Spleen (tissue), 7 donors: Measurements from ENCODE around the gene TTC7B.

Experiments
- CTCF ChIP-seq, 11 experiments: fragments of 200-600 bp in 7 of 11; fragments of 450-650 bp in 4 of 11; sonication (generic) in 4 of 11; IDR thresholded peaks in 8 of 11; conservative IDR thresholded peaks in 3 of 11; 1 replicate in 7 of 11; 2 replicates in 4 of 11; pipeline versions ENCODE4 v1.4.0 to v1.8.0; 2016 to 2021; ENCODE audit warnings: antibody characterized with exemption in 11 of 11, inconsistent platforms in 4 of 11, mild to moderate bottlenecking in 1 of 11
- POLR2A ChIP-seq, 3 donors: fragments of 450-650 bp; IDR thresholded peaks; one replicate each; pipeline ENCODE4 v1.5.1; 2017; ENCODE audit warnings: antibody characterized with exemption in 3 of 3, mild to moderate bottlenecking in 1 of 3
- POLR2AphosphoS5 ChIP-seq, 3 donors: sonication (generic); formaldehyde crosslinking; IDR thresholded peaks; one replicate each; pipeline ENCODE4 v1.5.1; 2017; ENCODE audit warnings: antibody characterized with exemption in 3 of 3
- donor health status: DM: no; HTN: no; CAD: no; lungs with moderate emphysema.
- donor health status: DM: no; HTN: no; CAD: no.
- donor health status: DM: no; HTN: no; CAD: no.

- TF ChIP-seq CTCF (IDR thresholded peaks at IDR 0.05 in 8 of 11, conservative IDR thresholded peaks at IDR 0.05 in 3 of 11) (no peak), POLR2A (IDR thresholded peaks at IDR 0.05) (no peak), POLR2AphosphoS5 (IDR thresholded peaks at IDR 0.05) (no peak)
These were observed 308.8 kb downstream of the TTC7B start for GRCh38 chr14:90507428-90507827.
